Measurements from ENCODE around the gene STAT3.
A peak's percentile ranks its signal among the peaks of the same experiment; 100 is the strongest.
"Not testable (repeated sequence)": the region's sequence is repeated elsewhere in the genome, so short reads cannot be mapped to it uniquely, and the experiment has no call there.

Gene STAT3

GRCh38 chr17:42388381-42389134 lies at the start of gene STAT3:
Gene STAT3, minus strand, starts transcription at chr17:42388442. Its CDS starts 39,926 bp downstream, at chr17:42348516.
- peak; percentile 100 for DNase-seq (ENCODE audit: low read depth)

- no peak for DNase-seq (ENCODE audit: low read depth)
Measured at GRCh38 chr17:42436391-42436790, 48.1 kb upstream of the STAT3 start.

- DNase-seq (ENCODE audit: low read depth): no peak
Measured at GRCh38 chr17:42431758-42432161, 43.5 kb upstream of the STAT3 start.

- no peak for DNase-seq (ENCODE audit: low read depth)
Measured at GRCh38 chr17:42429726-42430447, 41.6 kb upstream of the STAT3 start.

- DNase-seq (ENCODE audit: low read depth): no peak
Measured at GRCh38 chr17:42428141-42428944, 40.1 kb upstream of the STAT3 start.

GRCh38 chr17:42424991-42425610 lies 36.9 kb upstream of the STAT3 start:
- no peak for DNase-seq (ENCODE audit: low read depth)

GRCh38 chr17:42423766-42424165 lies 35.5 kb upstream of the STAT3 start:
- DNase-seq (ENCODE audit: low read depth): no peak

GRCh38 chr17:42422958-42423712 lies 34.9 kb upstream of the STAT3 start, which contains the start of gene CAVIN1:
Gene CAVIN1, minus strand, starts transcription at chr17:42423256. Its CDS starts 159 bp downstream, at chr17:42423097.
- DNase-seq (ENCODE audit: low read depth): no peak

- DNase-seq (ENCODE audit: low read depth): no peak
Measured at GRCh38 chr17:42422412-42422957, 34.2 kb upstream of the STAT3 start.

GRCh38 chr17:42421507-42422338 lies 33.5 kb upstream of the STAT3 start:
- DNase-seq (ENCODE audit: low read depth): no peak

GRCh38 chr17:42421136-42421506 lies 32.9 kb upstream of the STAT3 start:
- DNase-seq (ENCODE audit: low read depth): no peak

GRCh38 chr17:42417981-42418380 lies 29.7 kb upstream of the STAT3 start:
- DNase-seq (ENCODE audit: low read depth): not testable (repeated sequence)

- DNase-seq (ENCODE audit: low read depth): no peak
Measured at GRCh38 chr17:42414704-42415409, 26.6 kb upstream of the STAT3 start.

- no peak for DNase-seq (ENCODE audit: low read depth)
Measured at GRCh38 chr17:42413464-42414040, 25.3 kb upstream of the STAT3 start.

- DNase-seq (ENCODE audit: low read depth): no peak
Measured at GRCh38 chr17:42411905-42412679, 23.9 kb upstream of the STAT3 start.

GRCh38 chr17:42411361-42411760 lies 23.1 kb upstream of the STAT3 start:
- no peak for DNase-seq (ENCODE audit: low read depth)

- no peak for DNase-seq (ENCODE audit: low read depth)
Measured at GRCh38 chr17:42410319-42410685, 22.1 kb upstream of the STAT3 start.
